H9 (cell line): Measurements from ENCODE around the gene OR9Q1. TPM values are rescaled to one million over a fixed set of nuclear protein-coding genes. Genes with fewer than 3 reads are reported as not detected.

Experiments
- DNase-seq: peaks from one replicate; pipeline ENCODE4 v3.0.0-alpha.2; 2017
- H2AFZ ChIP-seq: one replicate; pipeline ENCODE4 v1.6.1; 2013; ENCODE audit warnings: mild to moderate bottlenecking, low read length, control low read depth, moderate library complexity
- H2AK5ac ChIP-seq: 2 replicates; pipeline ENCODE4 v1.6.1; 2013; ENCODE audit warnings: low read length, control low read depth, mixed read lengths; ENCODE audit not compliant: insufficient read length
- H2BK120ac ChIP-seq: one replicate; pipeline ENCODE4 v1.6.1; 2013; ENCODE audit warnings: low read depth, mild to moderate bottlenecking, low read length, control low read depth, inconsistent platforms; ENCODE audit not compliant: poor library complexity, severe bottlenecking
- H2BK12ac ChIP-seq: 2 replicates; pipeline ENCODE4 v1.6.1; 2013; ENCODE audit warnings: low read length, control low read depth, mixed read lengths, low read depth; ENCODE audit not compliant: insufficient read length
- H2BK15ac ChIP-seq: 2 replicates; pipeline ENCODE4 v1.6.1; 2013; ENCODE audit warnings: low read depth, low read length, control low read depth
- H2BK20ac ChIP-seq: one replicate; pipeline ENCODE4 v1.6.1; 2013; ENCODE audit warnings: low read depth, mild to moderate bottlenecking, low read length, control low read depth, inconsistent platforms; ENCODE audit not compliant: poor library complexity, severe bottlenecking
- H2BK5ac ChIP-seq: 2 replicates; pipeline ENCODE4 v1.6.1; 2013; ENCODE audit warnings: low read length, control low read depth, mixed read lengths; ENCODE audit not compliant: insufficient read length
- H3K14ac ChIP-seq: 2 replicates; pipeline ENCODE4 v1.6.1; 2013; ENCODE audit warnings: low read length, control low read depth; ENCODE audit not compliant: insufficient read depth
- H3K18ac ChIP-seq: 2 replicates; pipeline ENCODE4 v1.6.1; 2013; ENCODE audit warnings: low read depth, mild to moderate bottlenecking, mixed read lengths, low read length, control low read depth; ENCODE audit not compliant: insufficient read length
- H3K23ac ChIP-seq: 2 replicates; pipeline ENCODE4 v1.6.1; 2013; ENCODE audit warnings: low read length, control low read depth, mixed read lengths, low read depth; ENCODE audit not compliant: insufficient read length
- H3K23me2 ChIP-seq: 2 replicates; pipeline ENCODE4 v1.6.1; 2013; ENCODE audit warnings: low read depth, mild to moderate bottlenecking, mixed read lengths, low read length, control low read depth; ENCODE audit not compliant: insufficient read length, poor library complexity, severe bottlenecking
- H3K27ac ChIP-seq: 2 replicates; pipeline ENCODE4 v1.5.1; 2013; ENCODE audit warnings: low read length, control low read depth, mixed read lengths, low read depth; ENCODE audit not compliant: insufficient read length
- H3K27me3 ChIP-seq: 2 replicates; pipeline ENCODE4 v1.6.1; 2013; ENCODE audit warnings: low read length, control low read depth, inconsistent platforms; ENCODE audit not compliant: insufficient read depth
- H3K4ac ChIP-seq: 2 replicates; pipeline ENCODE4 v1.6.1; 2013; ENCODE audit warnings: low read depth, mild to moderate bottlenecking, control low read depth, inconsistent platforms, low read length, moderate library complexity
- H3K4me1 ChIP-seq: 2 replicates; pipeline ENCODE4 v1.6.1; 2013; ENCODE audit warnings: low read length, control low read depth, inconsistent platforms; ENCODE audit not compliant: insufficient read depth
- H3K4me2 ChIP-seq: 2 replicates; pipeline ENCODE4 v1.6.1; 2013; ENCODE audit warnings: low read length, control low read depth, mixed read lengths; ENCODE audit not compliant: insufficient read length, insufficient read depth
- H3K56ac ChIP-seq: 2 replicates; pipeline ENCODE4 v1.6.1; 2013; ENCODE audit warnings: low read depth, mild to moderate bottlenecking, mixed read lengths, low read length, control low read depth; ENCODE audit not compliant: insufficient read length
- H3K79me1 ChIP-seq: 2 replicates; pipeline ENCODE4 v1.6.1; 2013; ENCODE audit warnings: low read depth, mild to moderate bottlenecking, moderate library complexity, low read length, control low read depth, inconsistent platforms; ENCODE audit not compliant: insufficient read depth, poor library complexity, severe bottlenecking
- H3K79me2 ChIP-seq: 2 replicates; pipeline ENCODE4 v1.6.1; 2013; ENCODE audit warnings: low read length, control low read depth, inconsistent platforms; ENCODE audit not compliant: insufficient read depth
- H3K9ac ChIP-seq: 2 replicates; pipeline ENCODE4 v1.6.1; 2013; ENCODE audit warnings: low read length, control low read depth, mixed read lengths; ENCODE audit not compliant: insufficient read length; ENCODE audit errors: extremely low read depth
- H3K9me3 ChIP-seq: one replicate; pipeline ENCODE4 v1.6.1; 2013; ENCODE audit warnings: low read depth, low read length, inconsistent platforms; ENCODE audit not compliant: control insufficient read depth
- H3T11ph ChIP-seq: one replicate; pipeline ENCODE4 v1.6.1; 2013; ENCODE audit warnings: mild to moderate bottlenecking, low read length, control low read depth, inconsistent platforms
- H4K20me1 ChIP-seq: one replicate; pipeline ENCODE4 v1.6.1; 2013; ENCODE audit not compliant: control insufficient read depth, insufficient read length, insufficient read depth
- H4K5ac ChIP-seq: 2 replicates; pipeline ENCODE4 v1.6.1; 2013; ENCODE audit warnings: low read depth, mild to moderate bottlenecking, mixed read lengths, low read length, control low read depth; ENCODE audit not compliant: insufficient read length
- H4K8ac ChIP-seq: replicated peaks from 2 replicates; pipeline ENCODE4 v1.6.1; 2013; ENCODE audit warnings: low read length, control low read depth, mixed read lengths, low read depth; ENCODE audit not compliant: insufficient read length
- H4K91ac ChIP-seq: 2 replicates; pipeline ENCODE4 v1.6.1; 2013; ENCODE audit warnings: low read depth, mild to moderate bottlenecking, moderate library complexity, mixed read lengths, low read length, control low read depth; ENCODE audit not compliant: insufficient read length
- H3K27ac Mint-ChIP-seq, 3 experiments: 2 replicates in 2 of 3; 3 replicates in 1 of 3; pipeline ENCODE4 v1.8.0; 2020 to 2021; ENCODE audit warnings: mixed read lengths in 3 of 3, mild to moderate bottlenecking in 1 of 3, moderate library complexity in 1 of 3
- H3K27me3 Mint-ChIP-seq: 2 replicates; pipeline ENCODE4 v1.8.0; 2021; ENCODE audit warnings: low read depth, mild to moderate bottlenecking, moderate library complexity, mixed read lengths
- H3K36me3 Mint-ChIP-seq, 3 experiments: 2 replicates in 2 of 3; 3 replicates in 1 of 3; pipeline ENCODE4 v1.8.0; 2020 to 2021; ENCODE audit warnings: low read depth in 3 of 3, mixed read lengths in 3 of 3; ENCODE audit not compliant: insufficient read depth in 1 of 3
- H3K4me1 Mint-ChIP-seq, 2 experiments: 2 replicates each; pipeline ENCODE4 v1.8.0; 2020; ENCODE audit warnings: mixed read lengths in 2 of 2
- H3K4me3 Mint-ChIP-seq, 2 experiments: 2 replicates in 1 of 2; 3 replicates in 1 of 2; pipeline ENCODE4 v1.8.0; 2020 to 2021; ENCODE audit warnings: mild to moderate bottlenecking in 2 of 2, mixed read lengths in 2 of 2, moderate library complexity in 1 of 2
- H3K9me3 Mint-ChIP-seq, 2 experiments: 2 replicates in 1 of 2; 3 replicates in 1 of 2; pipeline ENCODE4 v1.8.0; 2020; ENCODE audit warnings: mild to moderate bottlenecking in 2 of 2, mixed read lengths in 2 of 2, moderate library complexity in 1 of 2
- CTCF ChIP-seq: fragments of 200-600 bp; sonication (generic); conservative IDR thresholded peaks from 3 replicates; pipeline ENCODE4 v1.8.0; 2021; ENCODE audit warnings: antibody characterized with exemption, mild to moderate bottlenecking
- WGBS: extraction: QIAGEN DNeasy Blood & Tissue Kit; methylation state at CpG from one replicate; pipeline ENCODE4 v1.1.7; 2013; ENCODE audit warnings: missing lambda C conversion rate, low lambda C conversion rate, mixed read lengths; ENCODE audit not compliant: insufficient read length; ENCODE audit errors: extremely low coverage; 5-methylcytosine and 5-hydroxymethylcytosine counted together
- total RNA-seq: library from RNA; stranded (reverse); gene quantifications from 2 replicates; pipeline ENCODE4 v1.2.1, GENCODE V29; 2021

OR9Q1 gene
- total RNA-seq, 1 experiment from 2014 or later = not detected

GRCh38 chr11:58028687-58029411 is 5.2 kb downstream of the OR9Q1 start:
- Mint-ChIP-seq H3K27ac (no peak overlapping the region; a peak in 1 of 7 replicates), H3K4me3 (no peak overlapping the region), H3K27me3 (no peaks in the 10 kb centered on the region), H3K36me3 (no peaks in the 10 kb centered on the region), H3K9me3 (peaks cover 2 to 6% of the 10 kb centered on the region in 2 experiments; a peak in 2 of 5 replicates), H3K4me1 (no peaks in the 10 kb centered on the region)
- Histone ChIP-seq H4K20me1 (no peaks in the 10 kb centered on the region), H2BK120ac (no peak overlapping the region), H2AK5ac (no peak overlapping the region), H3K23ac (no peak overlapping the region), H3K4me1 (no peaks in the 10 kb centered on the region), H4K8ac (no peak overlapping the region), H2BK15ac (no peak overlapping the region), H2AFZ (no peak overlapping the region), H3K27me3 (no peaks in the 10 kb centered on the region), H3K9me3 (no peaks in the 10 kb centered on the region), H3K79me2 (no peaks in the 10 kb centered on the region), H3T11ph (no peak overlapping the region), H3K4me2 (no peak overlapping the region), H3K23me2 (no peaks in the 10 kb centered on the region), H3K9ac (no peak overlapping the region), H3K18ac (no peak overlapping the region), H3K79me1 (no peaks in the 10 kb centered on the region), H4K5ac (no peak overlapping the region), H2BK5ac (no peak overlapping the region), H3K14ac (no peak overlapping the region), H3K56ac (no peak overlapping the region), H4K91ac (no peak overlapping the region), H3K4ac (no peak overlapping the region), H2BK20ac (no peak overlapping the region), H3K27ac (no peak overlapping the region), H2BK12ac (no peak overlapping the region)
- WGBS = no CpG with 5 or more reads among the region's 6 CpGs
- no peak for DNase-seq
- TF ChIP-seq CTCF = no peak
